Body of pancreas (tissue), 4 donors: ENCODE results near the gene PLEKHA8.

Experiments
- CTCF ChIP-seq, 7 experiments: fragments of 450-650 bp in 4 of 7; fragments of 200-600 bp in 3 of 7; sonication (generic) in 3 of 7; IDR thresholded peaks; one replicate each; pipeline ENCODE4 v1.5.1; 2016 to 2019; ENCODE audit warnings: antibody characterized with exemption in 7 of 7
- POLR2A ChIP-seq, 3 donors: fragments of 450-650 bp; IDR thresholded peaks; one replicate each; pipeline ENCODE4 v1.6.1; 2016; ENCODE audit warnings: antibody characterized with exemption in 3 of 3, mild to moderate bottlenecking in 2 of 3

GRCh38 chr7:30169579-30169978, 141.4 kb downstream of the PLEKHA8 start:
- TF ChIP-seq CTCF (IDR thresholded peaks at IDR 0.05) (no peak), POLR2A (IDR thresholded peaks at IDR 0.05) (no peak)
